GM10266 (cell line): ENCODE data around the gene C18orf63.
A peak's percentile ranks its signal among the peaks of the same experiment; 100 is the strongest.

Experiments
- DNase-seq: peaks from one replicate; pipeline ENCODE4 v3.0.0; 2012; ENCODE audit errors: extremely low spot score
- TF ChIP-seq, protein P1 (sequence below): IDR thresholded peaks from 2 replicates; pipeline ENCODE4 v1.5.1; 2012; ENCODE audit warnings: mild to moderate bottlenecking, low read depth; ENCODE audit not compliant: control insufficient read depth, insufficient read depth; ENCODE audit errors: missing control alignments

Gene C18orf63

GRCh38 chr18:74286856-74287255 is 28.8 kb upstream of the C18orf63 start:
- TF ChIP-seq, protein P1, sequence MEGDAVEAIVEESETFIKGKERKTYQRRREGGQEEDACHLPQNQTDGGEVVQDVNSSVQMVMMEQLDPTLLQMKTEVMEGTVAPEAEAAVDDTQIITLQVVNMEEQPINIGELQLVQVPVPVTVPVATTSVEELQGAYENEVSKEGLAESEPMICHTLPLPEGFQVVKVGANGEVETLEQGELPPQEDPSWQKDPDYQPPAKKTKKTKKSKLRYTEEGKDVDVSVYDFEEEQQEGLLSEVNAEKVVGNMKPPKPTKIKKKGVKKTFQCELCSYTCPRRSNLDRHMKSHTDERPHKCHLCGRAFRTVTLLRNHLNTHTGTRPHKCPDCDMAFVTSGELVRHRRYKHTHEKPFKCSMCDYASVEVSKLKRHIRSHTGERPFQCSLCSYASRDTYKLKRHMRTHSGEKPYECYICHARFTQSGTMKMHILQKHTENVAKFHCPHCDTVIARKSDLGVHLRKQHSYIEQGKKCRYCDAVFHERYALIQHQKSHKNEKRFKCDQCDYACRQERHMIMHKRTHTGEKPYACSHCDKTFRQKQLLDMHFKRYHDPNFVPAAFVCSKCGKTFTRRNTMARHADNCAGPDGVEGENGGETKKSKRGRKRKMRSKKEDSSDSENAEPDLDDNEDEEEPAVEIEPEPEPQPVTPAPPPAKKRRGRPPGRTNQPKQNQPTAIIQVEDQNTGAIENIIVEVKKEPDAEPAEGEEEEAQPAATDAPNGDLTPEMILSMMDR = no peak
- no peak for DNase-seq

GRCh38 chr18:74288041-74288440 is 27.6 kb upstream of the C18orf63 start:
- peak; percentile 3 for DNase-seq
- TF ChIP-seq, protein P1 = no peak

GRCh38 chr18:74288730-74289129 is 26.9 kb upstream of the C18orf63 start:
- DNase-seq = peak; percentile 5

GRCh38 chr18:74289137-74289536 is 26.5 kb upstream of the C18orf63 start:
- DNase-seq = no peak
- TF ChIP-seq, protein P1 = no peak

More at GRCh38 chr18:74288730-74289129, 26.9 kb upstream of the C18orf63 start:
- TF ChIP-seq, protein P1 = no peak

DNA sequence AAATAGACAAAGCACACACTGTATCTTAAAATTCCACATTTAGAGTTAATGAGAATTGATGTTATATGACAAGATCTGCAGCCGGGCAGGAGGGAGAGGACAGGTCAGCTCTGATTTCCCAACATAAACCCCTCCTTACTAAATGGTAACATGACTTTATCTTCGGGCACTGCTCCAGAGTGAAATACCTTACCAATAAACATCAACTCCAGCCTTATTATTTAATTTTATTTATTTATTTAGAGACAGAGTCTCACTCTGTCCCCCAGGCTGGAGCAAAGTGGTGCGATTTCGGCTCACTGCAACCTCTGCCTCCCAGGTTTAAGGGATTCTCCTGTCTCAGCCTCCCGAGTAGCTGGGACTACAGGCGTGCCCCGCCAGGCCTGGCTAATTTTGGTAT is 25.6 kb upstream of the C18orf63 start:
- TF ChIP-seq, protein P1 = no peak
- no peak for DNase-seq

GRCh38 chr18:74290794-74291471 is 24.7 kb upstream of the C18orf63 start:
- DNase-seq = peak; percentile 4
- TF ChIP-seq, protein P1 = no peak

GRCh38 chr18:74291472-74291770 is 24.2 kb upstream of the C18orf63 start:
- no peak for DNase-seq

More at GRCh38 chr18:74291472-74291770, 24.2 kb upstream of the C18orf63 start:
- TF ChIP-seq, protein P1 = no peak
